ENCODE measurements around the gene SNX21.

GRCh38 chr20:45840700-45841198 is 7.2 kb downstream of the SNX21 start:
- TF ChIP-seq CTCF (IDR thresholded peaks at IDR 0.05; ENCODE audit: low read depth, low read length, poor library complexity, severe bottlenecking) (no peak), EZH2phosphoT487 (IDR thresholded peaks at IDR 0.05; ENCODE audit: borderline replicate concordance, low read length) (no peak)
